ENCODE measurements around the gene SEC14L1. TPM values are rescaled to one million over a fixed set of nuclear protein-coding genes. Genes with fewer than 3 reads are reported as not detected.

SEC14L1 gene
- total and polyA plus RNA-seq, 2 of the 8 experiments (the other 6 are each of a cell fraction or from before 2014, with no cell fraction given) = 27.2 to 74.4 TPM

- no peak overlapping the region for H4K8ac ChIP-seq (ENCODE audit: extremely low read depth, insufficient read depth, low read length)
- H3K36me3 ChIP-seq (ENCODE audit: control insufficient read depth in 2 of 4, insufficient read depth in 4 of 4, low read length in 3 of 4) = peaks cover 17 to 47% (median 34%) of the 10 kb centered on the region in 4 experiments
- no peak overlapping the region for H3K4me2 ChIP-seq (ENCODE audit: insufficient read depth in 1 of 2, low read depth in 2 of 2, low read length in 2 of 2)
- no peak overlapping the region for H4K5ac ChIP-seq (ENCODE audit: insufficient read length, low read depth, low read length)
- WGBS, 2 experiments (ENCODE audit: extremely low coverage in 1 of 2, insufficient coverage in 1 of 2, insufficient read length in 1 of 2, insufficient replicate concordance in 2 of 2, low coverage in 1 of 2, low lambda C conversion rate in 2 of 2, missing lambda C conversion rate in 1 of 2) = 93% methylated on average over 40 of the region's 40 CpGs; no CpG with 5 or more reads in 1 of the 2 experiments
- DNase-seq (ENCODE audit: low read depth in 1 of 2, low spot score in 2 of 2) = no peak
- no peak overlapping the region for H2BK12ac ChIP-seq (ENCODE audit: low read depth, low read length)
- H3K9me3 ChIP-seq (ENCODE audit: insufficient read depth in 2 of 2, low read depth in 1 of 2, low read length in 1 of 2) = no peaks in the 10 kb centered on the region
- H2BK5ac ChIP-seq (ENCODE audit: low read depth, low read length) = no peak overlapping the region; the same call in 1 of the 2 replicates
- no peak overlapping the region for H3K4ac ChIP-seq (replicated peaks; ENCODE audit: insufficient read length, low read depth, low read length)
- ChIA-PET CTCF (ENCODE audit: partially characterized antibody) (interaction anchor here (0.9 to 5.7 kb wide), 19 partner anchors 11 to 210 kb away, joined by 3 to 31 read pairs (median 4); no protein-coding TSS in a partner anchor), POLR2A (ENCODE audit: partially characterized antibody) (interaction anchor here (0.9 to 1.4 kb wide), 3 partner anchors 11 to 113 kb away, joined by 3 to 10 read pairs (median 3); no protein-coding TSS in a partner anchor)
- H3K4me1 ChIP-seq (replicated peaks in 1 of 4; ENCODE audit: control insufficient read depth in 3 of 4, insufficient read depth in 4 of 4, low read length in 3 of 4) = no peaks in the 10 kb centered on the region; a peak in 2 of 7 replicates
- H3K9ac ChIP-seq (replicated peaks in 1 of 4; ENCODE audit: extremely low read depth in 1 of 4, low read depth in 3 of 4, low read length in 3 of 4) = no peak overlapping the region
- H2BK120ac ChIP-seq (replicated peaks; ENCODE audit: low read depth, low read length) = no peak overlapping the region
- no peak overlapping the region for H2BK15ac ChIP-seq (ENCODE audit: low read length)
- H2AK5ac ChIP-seq (ENCODE audit: low read depth, low read length) = no peak overlapping the region
- H3K14ac ChIP-seq (ENCODE audit: insufficient read length) = no peak overlapping the region
- no peak for FAIRE-seq
- no peaks in the 10 kb centered on the region for H3K79me1 ChIP-seq (ENCODE audit: low read depth, low read length)
- no peak overlapping the region for H3K18ac ChIP-seq (ENCODE audit: extremely low read depth, low read length)
- no peak overlapping the region for H3K56ac ChIP-seq (replicated peaks; ENCODE audit: insufficient read length, low read depth, low read length)
- no peak overlapping the region for H4K91ac ChIP-seq (replicated peaks; ENCODE audit: insufficient read length, low read length)
- peaks cover 0 to 10% of the 10 kb centered on the region in 2 experiments for H4K20me1 ChIP-seq (replicated peaks in 1 of 2; ENCODE audit: control insufficient read depth in 1 of 2, insufficient read depth in 2 of 2, low read length in 2 of 2)
- no peak overlapping the region for H3K23ac ChIP-seq (ENCODE audit: insufficient read length)
- no peak overlapping the region for H3K4me3 ChIP-seq (ENCODE audit: extremely low read depth in 1 of 4, insufficient read depth in 2 of 4, low read depth in 3 of 4, low read length in 4 of 4)
- no peak overlapping the region for H2AFZ ChIP-seq (ENCODE audit: low read length)
- H3K27me3 ChIP-seq (replicated peaks in 1 of 4; ENCODE audit: control insufficient read depth in 3 of 4, extremely low read depth in 1 of 4, insufficient read depth in 3 of 4, low read length in 3 of 4) = no peaks in the 10 kb centered on the region
- no peak overlapping the region for H2BK20ac ChIP-seq (ENCODE audit: low read length)
- H3K79me2 ChIP-seq (ENCODE audit: control insufficient read depth in 1 of 2, insufficient read depth in 2 of 2, low read length in 2 of 2) = no peaks in the 10 kb centered on the region
- H3K23me2 ChIP-seq (ENCODE audit: low read depth, low read length) = peaks cover 4% of the 10 kb centered on the region; the same call in 1 of the 2 replicates
- no peak overlapping the region for H3K27ac ChIP-seq (ENCODE audit: low read depth, low read length)
- TF ChIP-seq SP2 (IDR thresholded peaks at IDR 0.05; ENCODE audit: low read length) = no peak
- no peak for TF ChIP-seq TEAD4 (IDR thresholded peaks at IDR 0.05; ENCODE audit: low read depth, low read length)
- no peak for TF ChIP-seq USF2 (IDR thresholded peaks at IDR 0.05; ENCODE audit: low read length)
- no peak for TF ChIP-seq HDAC2 (IDR thresholded peaks at IDR 0.05; ENCODE audit: borderline replicate concordance in 1 of 2, low read depth in 2 of 2, low read length in 2 of 2)
- TF ChIP-seq ASH2L (IDR thresholded peaks at IDR 0.05; ENCODE audit: low read length) = no peak
- no peak for TF ChIP-seq KDM1A (IDR thresholded peaks at IDR 0.05; ENCODE audit: borderline replicate concordance, low read length)
- no peak for TF ChIP-seq EGR1 (IDR thresholded peaks at IDR 0.05; ENCODE audit: borderline replicate concordance, low read depth, low read length)
- no peak for TF ChIP-seq NANOG (IDR thresholded peaks at IDR 0.05; ENCODE audit: insufficient read depth, low read depth, low read length, poor library complexity, severe bottlenecking)
- no peak for TF ChIP-seq RNF2 (IDR thresholded peaks at IDR 0.05; ENCODE audit: borderline replicate concordance, low read depth, low read length, missing control alignments, poor library complexity, severe bottlenecking)
These were observed 72.3 kb downstream of the SEC14L1 start for GRCh38 chr17:77212833-77213777.
